Panc1 (cell line): Measurements from ENCODE around the gene CDH23. TPM values are rescaled to one million over a fixed set of nuclear protein-coding genes. Genes with fewer than 3 reads are reported as not detected.

ENCODE experiments used
- ATAC-seq: fragments of 200-7000 bp; cut with Tn5 transposase; 2 replicates; pipeline ENCODE4 v1.9.1; 2020; ENCODE audit warnings: mild to moderate bottlenecking, moderate library complexity
- BruUV-seq: library from RNA; stranded (reverse); fragments of 400-500 nt; replicated peaks from 2 replicates; lab custom pipeline; 2021; lab: Mats Ljungman, UMichigan
- CTCF ChIA-PET: fragments of 300-600 bp; sonication (Branson Sonifier 250); formaldehyde crosslinking; loops from one replicate; lab custom pipeline; 2022; ENCODE audit warnings: antibody characterized with exemption; lab: Charles Lee
- POLR2A ChIA-PET: fragments of 300-600 bp; sonication (Branson Sonifier 250); formaldehyde crosslinking; loops from one replicate; lab custom pipeline; 2022; ENCODE audit warnings: antibody characterized with exemption; lab: Charles Lee
- DNase-seq: peaks from one replicate; pipeline ENCODE4 v3.0.0-alpha.2; 2010; ENCODE audit warnings: low read depth, low spot score
- H3K27ac ChIP-seq: 2 replicates; pipeline ENCODE4 v1.5.1; 2011; ENCODE audit warnings: mild to moderate bottlenecking, low read length, inconsistent platforms
- H3K27me3 ChIP-seq: fragments of 200-500 bp; sonication (Bioruptor generic); 2 replicates; pipeline ENCODE4 v1.6.0; 2014; ENCODE audit warnings: low read length, inconsistent platforms; ENCODE audit not compliant: control insufficient read depth, insufficient read depth
- H3K36me3 ChIP-seq: fragments of 200-500 bp; sonication (Bioruptor generic); 2 replicates; pipeline ENCODE4 v1.5.1; 2014; ENCODE audit warnings: inconsistent platforms, mild to moderate bottlenecking, low read length, moderate library complexity; ENCODE audit not compliant: control insufficient read depth, insufficient read depth
- H3K4me1 ChIP-seq: 2 replicates; pipeline ENCODE4 v1.5.1; 2011; ENCODE audit warnings: inconsistent platforms, mild to moderate bottlenecking, low read length, moderate library complexity; ENCODE audit not compliant: control insufficient read depth, insufficient read depth
- H3K4me3 ChIP-seq, 2 experiments: 2 replicates each; pipeline ENCODE4 v1.5.1; 2011 to 2012; ENCODE audit warnings: low read depth in 2 of 2, low read length in 2 of 2, mild to moderate bottlenecking in 2 of 2, inconsistent platforms in 1 of 2, moderate library complexity in 1 of 2
- H3K9me3 ChIP-seq: fragments of 200-500 bp; sonication (Bioruptor generic); 2 replicates; pipeline ENCODE4 v1.5.1; 2014; ENCODE audit warnings: low read depth, mild to moderate bottlenecking, inconsistent platforms, low read length, moderate library complexity; ENCODE audit not compliant: control insufficient read depth, insufficient read depth
- CTCF ChIP-seq: fragments of 450-650 bp; IDR thresholded peaks from 2 replicates; pipeline ENCODE4 v1.5.1; 2017; ENCODE audit warnings: mild to moderate bottlenecking
- POLR2AphosphoS5 ChIP-seq: IDR thresholded peaks from 2 replicates; pipeline ENCODE4 v1.6.1; 2012; ENCODE audit warnings: mild to moderate bottlenecking, low read depth, low read length, moderate library complexity
- REST ChIP-seq, 2 experiments: IDR thresholded peaks; 2 replicates each; pipeline ENCODE4 v1.6.1; 2011 to 2012; ENCODE audit warnings: low read depth in 2 of 2, control low read depth in 1 of 2, low read length in 1 of 2, mild to moderate bottlenecking in 1 of 2, moderate library complexity in 1 of 2; ENCODE audit not compliant: insufficient read depth in 1 of 2
- SIN3A ChIP-seq: IDR thresholded peaks from 2 replicates; pipeline ENCODE4 v1.6.1; 2012; ENCODE audit warnings: low read depth, mild to moderate bottlenecking, low read length, moderate library complexity, borderline replicate concordance; ENCODE audit not compliant: insufficient read depth
- TCF7L2 ChIP-seq: IDR thresholded peaks from 2 replicates; pipeline ENCODE4 v1.6.1; 2011; ENCODE audit warnings: mild to moderate bottlenecking, low read depth, low read length, inconsistent platforms
- in situ Hi-C: cut with HindIII; loops from 2 replicates; pipeline ENCODE4 v1.10.0; 2016; ENCODE audit warnings: low sequenced_read_pairs, low pct_unique_long_range_greater_than_20kb
- intact Hi-C: fragments of 100-400 bp; cut with micrococcal nuclease; formaldehyde crosslinking; loops from one replicate; pipeline ENCODE4 v1.10.0; 2022; ENCODE audit not compliant: unreplicated experiment
- total RNA-seq: library from RNA; stranded (reverse); gene quantifications from one replicate; pipeline ENCODE4 v1.2.1, GENCODE V29; 2021; ENCODE audit not compliant: unreplicated experiment

CDH23 gene
- total RNA-seq, 1 experiment from 2014 or later = 2.7 TPM

GRCh38 chr10:71388583-71389310, 8.0 kb upstream of the CDH23 start:
- DNase-seq (no peak), ATAC-seq (no peak)
- Histone ChIP-seq H3K27ac (no peak overlapping the region), H3K4me1 (no peaks in the 10 kb centered on the region), H3K9me3 (no peaks in the 10 kb centered on the region), H3K4me3 (no peak overlapping the region), H3K36me3 (no peaks in the 10 kb centered on the region), H3K27me3 (peaks cover 4% of the 10 kb centered on the region)
- ChIA-PET POLR2A (no interaction called here), CTCF (no interaction called here)
- in situ Hi-C loops (no loop called here), intact Hi-C loops (no loop called here)
- BruUV-seq = no TSS peak
- TF ChIP-seq SIN3A = no peak
- TF ChIP-seq CTCF = no peak
- no peak for TF ChIP-seq POLR2AphosphoS5
- no peak for TF ChIP-seq TCF7L2
- TF ChIP-seq REST (IDR thresholded peaks at IDR 0.05; ENCODE audit: insufficient read depth in 1 of 2, low read depth in 2 of 2, low read length in 1 of 2) = no peak

GRCh38 chr10:71389768-71390460, 6.8 kb upstream of the CDH23 start:
- H3K27ac ChIP-seq = no peak overlapping the region
- H3K4me1 ChIP-seq = no peaks in the 10 kb centered on the region
- peaks cover 4% of the 10 kb centered on the region for H3K27me3 ChIP-seq
- intact Hi-C loops = no loop called here
- CTCF ChIA-PET = no interaction called here
- in situ Hi-C loops = no loop called here
- BruUV-seq = no TSS peak
- POLR2A ChIA-PET = no interaction called here
- TF ChIP-seq SIN3A (no peak), CTCF (no peak), TCF7L2 (no peak), POLR2AphosphoS5 (no peak), REST (IDR thresholded peaks at IDR 0.05; ENCODE audit: insufficient read depth in 1 of 2, low read depth in 2 of 2, low read length in 1 of 2) (no peak)
- ATAC-seq (no peak), DNase-seq (no peak)
- no peaks in the 10 kb centered on the region for H3K9me3 ChIP-seq
- no peaks in the 10 kb centered on the region for H3K36me3 ChIP-seq
- no peak overlapping the region for H3K4me3 ChIP-seq
